Measurements from ENCODE around the gene SND1. TPM values are rescaled to one million over a fixed set of nuclear protein-coding genes. Genes with fewer than 3 reads are reported as not detected.

Gene SND1
- total RNA-seq, 4 donors from 2014 or later, result 84.2 to 98.8 (median 93.4) TPM

DNA sequence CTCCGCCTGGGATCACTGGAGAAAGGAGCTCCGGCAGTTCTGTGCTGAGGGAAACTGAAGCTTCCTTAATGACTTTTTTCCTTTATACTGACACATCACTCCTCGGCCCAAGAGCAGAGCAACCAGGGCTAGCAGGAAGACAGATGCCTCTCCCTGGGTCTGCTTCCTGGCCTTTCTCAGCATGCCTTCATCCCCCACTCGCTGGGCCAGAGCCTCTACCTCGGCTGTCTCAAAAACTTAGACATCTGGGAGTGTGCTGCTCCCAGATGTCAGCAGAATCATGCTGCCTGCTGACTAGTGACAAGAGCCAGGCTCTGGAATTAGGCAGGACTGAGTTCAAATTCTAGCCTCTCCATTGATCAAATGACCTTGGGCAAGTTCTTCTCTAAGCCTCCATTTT, 403.6 kb downstream of the SND1 start:
- H3K27ac ChIP-seq, result no peak overlapping the region
- H3K9me3 ChIP-seq, result no peaks in the 10 kb centered on the region
- TF ChIP-seq CTCF (IDR thresholded peaks at IDR 0.05), result no peak
- TF ChIP-seq POLR2A (IDR thresholded peaks at IDR 0.05), result no peak
- peaks cover 0 to 8% (median 0%) of the 10 kb centered on the region in 3 donors for H3K36me3 ChIP-seq
- DNase-seq, result no peak
- WGBS, 2 donors, result 75 to 100% methylated on average over 2 to 3 of the region's 5 CpGs
- intact Hi-C loops (cut with DNase I), result no loop called here
- no peaks in the 10 kb centered on the region for H3K27me3 ChIP-seq
- H3K4me3 ChIP-seq, result no peak overlapping the region
- peaks cover 0 to 7% (median 2%) of the 10 kb centered on the region in 3 donors for H3K4me1 ChIP-seq

DNA sequence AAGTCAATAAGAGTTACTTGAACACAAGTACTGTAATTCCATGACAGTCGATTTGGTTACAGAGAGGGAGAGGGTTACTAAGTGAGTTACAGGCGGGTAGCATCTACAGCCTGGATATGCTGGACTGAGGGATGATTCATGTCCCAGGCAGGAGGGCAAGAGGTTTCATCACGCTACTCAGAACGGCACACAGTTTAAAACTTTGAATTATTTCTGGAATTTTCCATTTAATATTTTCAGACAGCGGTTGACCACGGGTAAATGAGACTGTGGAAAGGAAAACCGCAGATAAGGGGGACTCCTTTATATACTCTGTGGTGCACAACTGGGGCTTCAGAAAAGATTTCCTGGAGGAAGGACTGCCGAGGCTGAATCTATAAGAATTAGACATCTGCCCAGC, 404.9 kb downstream of the SND1 start:
- H3K27ac ChIP-seq, result no peak overlapping the region
- H3K36me3 ChIP-seq, result peaks cover 0 to 19% (median 0%) of the 10 kb centered on the region in 3 donors
- no peaks in the 10 kb centered on the region for H3K27me3 ChIP-seq
- H3K4me1 ChIP-seq, result peaks cover 0 to 7% (median 2%) of the 10 kb centered on the region in 3 donors
- H3K9me3 ChIP-seq, result no peaks in the 10 kb centered on the region
- TF ChIP-seq POLR2A (IDR thresholded peaks at IDR 0.05) (no peak), CTCF (IDR thresholded peaks at IDR 0.05) (no peak)
- intact Hi-C loops (cut with DNase I), result no loop called here
- 82 to 84% methylated on average over 8 of the region's 8 CpGs for WGBS, 2 donors
- DNase-seq, result no peak
- H3K4me3 ChIP-seq, result no peak overlapping the region

GRCh38 chr7:128057909-128058308, 405.9 kb downstream of the SND1 start:
- TF ChIP-seq POLR2A (IDR thresholded peaks at IDR 0.05) (no peak), CTCF (IDR thresholded peaks at IDR 0.05) (no peak)
- Histone ChIP-seq H3K4me3 (no peak overlapping the region), H3K27ac (no peak overlapping the region), H3K9me3 (no peaks in the 10 kb centered on the region), H3K4me1 (peaks cover 0 to 3% (median 0%) of the 10 kb centered on the region in 3 donors), H3K27me3 (no peaks in the 10 kb centered on the region), H3K36me3 (peaks cover 0 to 26% (median 0%) of the 10 kb centered on the region in 3 donors)
- WGBS, 2 donors, result 87 to 88% methylated on average over 1 of the region's 1 CpG
- no peak for DNase-seq
- intact Hi-C loops (cut with DNase I), result no loop called here

- WGBS, 2 donors, result 70 to 74% methylated on average over 6 to 7 of the region's 7 CpGs
- no peaks in the 10 kb centered on the region for H3K4me1 ChIP-seq
- no peak overlapping the region for H3K4me3 ChIP-seq
- no peak overlapping the region for H3K27ac ChIP-seq
- no peak for TF ChIP-seq POLR2A (IDR thresholded peaks at IDR 0.05)
- TF ChIP-seq CTCF (IDR thresholded peaks at IDR 0.05), result no peak
- DNase-seq, result no peak
- no peaks in the 10 kb centered on the region for H3K27me3 ChIP-seq
- H3K9me3 ChIP-seq, result no peaks in the 10 kb centered on the region
- intact Hi-C loops (cut with DNase I), result no loop called here
- peaks cover 0 to 20% (median 0%) of the 10 kb centered on the region in 3 donors for H3K36me3 ChIP-seq
Observed at GRCh38 chr7:128059143-128059988, 407.4 kb downstream of the SND1 start.

GRCh38 chr7:128060018-128060417, 408.0 kb downstream of the SND1 start:
- H3K4me3 ChIP-seq, result no peak overlapping the region
- no peaks in the 10 kb centered on the region for H3K9me3 ChIP-seq
- DNase-seq, result no peak
- H3K27ac ChIP-seq, result no peak overlapping the region
- no peak for TF ChIP-seq CTCF (IDR thresholded peaks at IDR 0.05)
- no peaks in the 10 kb centered on the region for H3K27me3 ChIP-seq
- no peaks in the 10 kb centered on the region for H3K4me1 ChIP-seq
- H3K36me3 ChIP-seq, result peaks cover 0 to 20% (median 0%) of the 10 kb centered on the region in 3 donors
- 83 to 91% methylated on average over 2 to 3 of the region's 3 CpGs for WGBS, 2 donors
- intact Hi-C loops (cut with DNase I), result no loop called here

Data from esophagus squamous epithelium (tissue), 5 donors.